Activated T-cell treated with anti-CD3 and anti-CD28 coated beads for 4 hours (primary cell): ENCODE measurements around the gene AMER2.

Source experiments
- DNase-seq: peaks from one replicate; pipeline ENCODE4 v3.0.0-alpha.2; 2020

AMER2 gene

DNA sequence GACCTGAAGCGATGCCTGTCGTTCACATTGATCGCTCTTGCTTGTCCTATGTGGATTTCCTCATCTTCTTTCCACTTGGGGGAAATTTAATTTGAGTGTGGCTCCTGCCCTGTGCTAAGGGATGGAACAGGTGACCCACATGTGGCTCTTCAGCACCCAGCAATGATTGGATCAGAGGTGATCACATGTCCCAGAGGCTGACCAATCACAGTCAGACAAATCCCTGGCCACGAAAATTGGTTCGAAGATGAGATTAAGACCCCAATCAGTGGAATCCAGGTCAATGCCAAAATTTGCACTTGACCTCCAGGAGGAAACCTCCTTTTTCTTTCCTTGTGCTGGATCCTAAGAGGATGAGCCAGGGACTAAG is 23.7 kb downstream of the AMER2 start:
- DNase-seq, result no peak

- DNase-seq, result no peak
These were observed 24.3 kb downstream of the AMER2 start for GRCh38 chr13:25147638-25148401.

DNA sequence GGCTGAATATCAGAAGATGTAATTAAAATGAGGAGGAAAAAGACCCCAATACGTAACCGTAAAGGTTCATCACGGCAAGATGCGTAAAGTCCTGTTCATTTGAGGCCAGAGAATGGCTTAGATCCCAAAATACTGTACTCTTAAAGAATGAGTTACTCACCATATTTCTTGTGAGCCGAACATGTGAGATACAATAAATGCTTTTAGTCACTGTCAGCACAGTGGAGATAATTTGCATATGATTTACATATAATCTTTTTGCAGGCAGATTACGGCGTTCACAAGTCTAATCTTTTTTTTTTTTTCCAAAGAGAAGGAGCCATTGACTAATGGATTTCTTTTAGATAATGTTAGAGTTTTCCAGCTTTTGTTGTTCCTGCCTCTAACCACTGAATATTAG is 28.4 kb downstream of the AMER2 start:
- DNase-seq, result no peak

GRCh38 chr13:25141042-25141441 is 31.0 kb downstream of the AMER2 start:
- DNase-seq, result no peak

- no peak for DNase-seq
These were observed 34.3 kb downstream of the AMER2 start for GRCh38 chr13:25137788-25138115.

GRCh38 chr13:25136880-25137787 is 35.0 kb downstream of the AMER2 start:
- no peak for DNase-seq

DNA sequence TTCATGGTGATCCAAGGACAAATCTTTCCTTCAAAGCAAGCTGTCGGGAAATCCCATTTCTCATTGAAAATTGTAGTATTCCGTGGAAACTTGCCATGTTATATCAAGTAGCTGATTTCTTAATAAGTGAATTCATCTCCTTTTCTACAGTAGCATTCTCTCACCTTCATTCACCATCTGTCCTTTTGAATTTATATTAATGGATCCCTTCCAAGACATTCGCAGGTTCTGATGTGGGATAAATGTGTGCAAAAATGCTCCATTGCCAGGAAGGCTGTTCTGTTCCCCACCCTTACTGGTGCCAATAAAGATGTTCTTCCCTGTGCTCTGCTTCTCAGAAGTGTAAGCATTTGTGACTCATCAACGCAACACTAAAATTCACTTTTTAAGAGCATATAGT is 36.2 kb downstream of the AMER2 start:
- no peak for DNase-seq

- DNase-seq, result no peak
These were observed 39.2 kb downstream of the AMER2 start for GRCh38 chr13:25132751-25133390.

- DNase-seq, result no peak
These were observed 40.1 kb downstream of the AMER2 start for GRCh38 chr13:25131881-25132420.

DNA sequence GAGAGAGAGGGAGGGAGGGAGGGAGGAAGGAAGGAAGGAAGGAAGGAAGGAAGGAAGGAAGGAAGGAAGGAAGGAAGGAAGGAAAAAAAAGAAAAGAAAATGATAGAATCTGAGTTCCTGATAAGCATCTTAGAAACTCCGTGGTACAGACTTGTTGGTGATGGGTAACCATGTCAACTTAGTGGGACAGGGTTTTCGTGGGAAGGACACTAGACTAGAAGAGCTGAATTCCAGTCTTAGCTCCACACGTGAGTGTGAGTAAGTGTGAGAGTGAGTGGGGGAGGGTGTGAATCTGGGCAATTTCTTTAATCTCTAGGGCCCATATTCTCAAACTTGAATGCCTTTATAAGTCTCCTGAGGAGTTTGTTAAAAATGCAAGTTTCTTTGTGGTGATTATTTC is 41.1 kb downstream of the AMER2 start:
- DNase-seq, result no peak

GRCh38 chr13:25118378-25118905 is 53.6 kb downstream of the AMER2 start:
- DNase-seq, result no peak

- no peak for DNase-seq
These were observed 54.8 kb downstream of the AMER2 start for GRCh38 chr13:25117312-25117711.

DNA sequence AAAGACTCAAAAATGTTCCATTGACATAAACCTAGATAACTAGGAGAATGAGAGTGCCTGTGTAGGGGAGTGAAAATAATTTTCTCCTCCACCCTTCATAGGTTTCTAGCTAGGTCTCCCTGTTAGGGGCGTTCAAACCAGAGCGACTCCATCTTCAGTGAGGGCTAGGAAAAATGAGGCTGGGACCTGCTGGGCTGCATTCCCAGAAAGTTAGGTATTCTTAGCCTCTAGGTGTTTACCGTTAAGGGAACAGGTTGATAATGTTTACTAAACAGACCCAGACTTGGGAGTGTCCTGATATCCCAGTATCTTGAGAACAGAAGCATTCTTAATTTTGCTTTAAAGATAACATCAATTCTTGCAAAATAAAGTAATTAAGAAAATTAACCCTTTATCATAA is 56.0 kb downstream of the AMER2 start:
- no peak for DNase-seq

GRCh38 chr13:25114220-25114619 is 57.9 kb downstream of the AMER2 start:
- DNase-seq, result peak; percentile 36

DNA sequence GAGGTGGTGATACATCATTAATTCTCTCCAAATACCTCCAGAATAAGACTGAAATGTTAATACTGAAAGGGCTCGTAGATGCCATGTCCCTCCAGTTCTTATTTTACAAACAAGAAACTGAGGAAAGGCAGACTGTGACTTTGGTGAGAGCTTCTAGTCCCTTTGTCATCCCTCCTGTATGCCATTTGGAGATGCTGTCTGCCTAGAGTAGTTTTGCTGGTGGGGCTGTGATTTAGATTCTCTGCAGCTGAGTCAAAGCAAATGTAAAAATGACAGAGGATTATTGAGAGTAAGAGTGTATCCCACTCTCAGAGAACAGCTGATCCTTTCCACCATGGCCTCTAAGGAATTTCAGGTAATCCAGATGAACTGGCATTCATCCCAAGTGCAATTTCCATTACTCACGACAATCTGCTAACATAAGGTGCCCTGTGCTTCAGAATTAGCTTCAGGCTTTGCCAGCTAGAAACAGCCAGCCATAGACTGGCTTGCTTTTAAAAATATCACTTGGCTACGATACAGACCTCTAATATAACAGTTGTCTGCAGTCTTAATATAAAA is 59.3 kb downstream of the AMER2 start:
- no peak for DNase-seq
